CD4-positive, alpha-beta T cell treated with Interleukin-6 at 100 ng/mL for 8 hours (primary cell): ENCODE data around the gene NOP56.
"Not testable (repeated sequence)": the region's sequence is repeated elsewhere in the genome, so short reads cannot be mapped to it uniquely, and the experiment has no call there.

Experiments
- DNase-seq: peaks from one replicate; pipeline ENCODE4 v3.0.0-alpha.2; 2020; ENCODE audit warnings: mixed read lengths, low spot score

NOP56 gene

GRCh38 chr20:2687514-2687913, 35.1 kb downstream of the NOP56 start:
- no peak for DNase-seq

GRCh38 chr20:2688041-2688591, 35.7 kb downstream of the NOP56 start:
- peak; percentile 72 for DNase-seq

DNA sequence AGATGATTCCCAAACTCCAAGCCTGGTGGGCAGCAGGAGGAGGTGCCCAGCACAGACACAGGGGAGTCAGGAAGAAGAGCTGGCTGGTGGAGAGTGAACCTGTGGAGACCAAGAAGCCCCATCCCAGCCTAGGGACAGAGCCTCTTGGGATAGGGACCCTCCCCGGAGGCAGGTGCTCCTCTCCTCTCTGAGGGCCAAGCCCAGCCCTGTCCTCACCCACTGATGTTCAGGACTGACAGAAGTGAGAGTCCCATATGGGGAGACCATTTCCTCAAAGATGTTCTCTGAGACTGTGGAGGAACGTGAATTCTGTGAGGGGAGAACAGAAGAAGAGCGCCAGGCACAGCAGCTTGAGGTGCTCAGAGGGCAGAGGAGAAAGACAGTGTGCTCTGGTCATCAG, 37.8 kb downstream of the NOP56 start:
- DNase-seq, result no peak

GRCh38 chr20:2690718-2691117, 38.3 kb downstream of the NOP56 start:
- DNase-seq, result no peak

- DNase-seq, result no peak
Measured at GRCh38 chr20:2691127-2691526, 38.7 kb downstream of the NOP56 start.

GRCh38 chr20:2691663-2692035, 39.2 kb downstream of the NOP56 start:
- no peak for DNase-seq

GRCh38 chr20:2692036-2692885, 39.8 kb downstream of the NOP56 start, which contains the start of gene EBF4:
Gene EBF4, plus strand, starts transcription at chr20:2692780. Its CDS starts 866 bp downstream, at chr20:2693646.
- no peak for DNase-seq

DNA sequence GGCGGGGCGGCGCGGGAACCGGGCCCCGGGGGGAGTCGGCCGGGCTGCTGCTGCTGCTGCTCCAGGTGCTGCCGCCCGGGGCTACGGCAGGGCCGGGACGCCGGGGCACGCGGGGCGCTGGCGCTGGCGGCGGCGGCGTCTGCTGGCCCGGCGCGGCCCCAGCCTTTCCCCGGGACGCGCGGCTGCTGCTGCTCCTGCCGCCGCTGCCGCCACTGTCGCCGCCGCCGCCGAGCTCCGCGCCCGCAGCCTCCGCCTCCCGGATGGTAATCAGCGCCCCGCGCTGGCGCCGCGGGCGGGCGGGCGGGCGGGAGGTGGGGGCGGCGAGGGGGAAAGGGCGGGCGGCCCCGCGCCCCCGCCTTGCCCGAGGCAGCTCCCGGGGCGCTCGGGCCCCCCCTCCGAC, 40.5 kb downstream of the NOP56 start:
- DNase-seq, result no peak

- DNase-seq, result peak; percentile 11
Measured at GRCh38 chr20:2693286-2694007, 41.0 kb downstream of the NOP56 start.

- DNase-seq, result no peak
Measured at GRCh38 chr20:2694008-2694471, 41.6 kb downstream of the NOP56 start.

GRCh38 chr20:2694519-2694918, 42.1 kb downstream of the NOP56 start:
- no peak for DNase-seq

- DNase-seq, result no peak
Measured at GRCh38 chr20:2695206-2695983, 43.0 kb downstream of the NOP56 start.

GRCh38 chr20:2695984-2696525, 43.6 kb downstream of the NOP56 start:
- not testable (repeated sequence) for DNase-seq

GRCh38 chr20:2696646-2697045, 44.2 kb downstream of the NOP56 start:
- no peak for DNase-seq

DNA sequence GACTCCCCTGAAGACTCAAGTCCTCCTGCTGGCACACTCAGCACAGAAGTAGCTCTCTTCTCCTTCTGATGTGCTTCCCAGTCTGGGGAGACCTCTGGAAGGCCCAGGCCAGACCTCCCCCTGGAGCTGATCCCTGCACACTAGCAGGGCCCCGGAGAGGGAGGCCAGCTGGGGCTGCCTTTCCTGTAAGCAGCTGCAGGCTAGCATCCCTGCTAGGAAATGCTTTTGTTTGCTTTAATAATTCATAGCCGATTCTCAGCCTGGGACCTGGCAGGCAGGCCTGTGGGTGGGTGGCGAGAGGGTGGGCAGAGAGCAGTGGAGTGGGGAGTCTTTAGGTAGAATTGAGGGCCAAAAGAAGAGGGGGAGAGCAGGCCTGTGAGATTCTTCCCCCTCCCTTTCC, 45.3 kb downstream of the NOP56 start:
- no peak for DNase-seq

DNA sequence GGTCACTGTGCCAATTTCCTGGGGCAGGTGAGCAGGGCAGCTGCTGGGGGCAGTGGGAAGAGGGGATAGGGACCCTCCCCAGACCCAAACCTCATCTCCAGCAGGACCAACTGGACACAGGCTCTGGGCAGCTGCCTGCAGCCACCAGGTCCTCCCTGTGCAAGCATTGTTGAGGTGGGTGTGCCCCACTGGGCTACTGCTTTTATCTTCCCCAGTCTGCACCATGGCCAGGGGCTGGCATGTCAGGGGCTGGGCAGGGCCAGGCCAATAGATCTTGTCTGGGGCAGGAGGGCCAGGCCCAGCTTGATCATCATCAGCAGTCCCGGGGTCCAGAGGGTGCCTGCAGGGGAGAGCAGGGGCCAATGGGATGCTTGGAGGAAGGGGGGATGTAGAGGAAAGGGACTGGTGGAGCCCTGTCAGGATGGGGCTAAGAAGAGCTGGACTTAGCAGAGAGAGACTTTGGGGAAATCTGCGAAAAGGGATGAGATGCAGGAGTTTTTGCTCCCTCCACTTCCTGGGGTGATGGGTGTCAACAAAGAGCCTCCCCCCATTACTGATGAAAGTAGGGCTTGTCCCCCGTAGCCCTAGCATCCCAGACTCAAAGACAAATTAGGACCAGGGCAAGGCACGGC, 45.9 kb downstream of the NOP56 start:
- DNase-seq, result no peak

GRCh38 chr20:2698912-2699311, 46.5 kb downstream of the NOP56 start:
- DNase-seq, result no peak

- no peak for DNase-seq
Measured at GRCh38 chr20:2699775-2700413, 47.5 kb downstream of the NOP56 start.

GRCh38 chr20:2700913-2701620, 48.6 kb downstream of the NOP56 start:
- DNase-seq, result no peak

GRCh38 chr20:2701671-2702081, 49.2 kb downstream of the NOP56 start:
- no peak for DNase-seq
